ENCODE results near the gene MYH11.

MYH11 gene

DNA sequence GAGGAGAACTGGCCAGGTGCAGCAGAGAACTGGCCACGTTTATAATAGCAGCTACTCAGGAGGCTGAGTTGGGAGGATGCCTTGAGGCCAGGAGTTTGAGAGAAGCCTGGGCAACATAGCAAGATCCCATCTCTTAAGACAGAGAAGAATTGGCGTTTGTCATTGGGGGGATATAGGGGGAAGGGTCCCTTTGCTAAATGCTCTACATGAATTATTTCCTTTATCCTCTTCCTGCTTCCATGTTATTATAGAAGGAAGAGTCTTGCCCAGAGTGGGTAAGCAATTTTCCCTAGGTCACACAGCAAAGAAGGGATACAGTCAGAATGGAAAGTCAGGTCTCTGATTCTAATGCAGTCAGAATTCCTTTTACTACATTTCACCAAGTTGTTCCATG is 68.0 kb downstream of the MYH11 start:
- Histone ChIP-seq H3K36me3 (ENCODE audit: insufficient read depth, low read length) (no peaks in the 10 kb centered on the region), H3K9ac (ENCODE audit: insufficient read length) (no peak overlapping the region), H3K9me3 (ENCODE audit: low read depth, low read length) (no peaks in the 10 kb centered on the region), H3K27ac (no peak overlapping the region), H3K4me3 (no peak overlapping the region)
- TF ChIP-seq FOXP2 (optimal IDR thresholded peaks at IDR 0.05; ENCODE audit: control extremely low read depth, extremely low read length, insufficient read depth) (no peak), EZH2 (IDR thresholded peaks at IDR 0.05) (no peak), POLR2AphosphoS5 (IDR thresholded peaks at IDR 0.05; ENCODE audit: borderline replicate concordance, low read depth, low read length) (no peak)
- no peak for DNase-seq (ENCODE audit: low read depth, low spot score)

DNA sequence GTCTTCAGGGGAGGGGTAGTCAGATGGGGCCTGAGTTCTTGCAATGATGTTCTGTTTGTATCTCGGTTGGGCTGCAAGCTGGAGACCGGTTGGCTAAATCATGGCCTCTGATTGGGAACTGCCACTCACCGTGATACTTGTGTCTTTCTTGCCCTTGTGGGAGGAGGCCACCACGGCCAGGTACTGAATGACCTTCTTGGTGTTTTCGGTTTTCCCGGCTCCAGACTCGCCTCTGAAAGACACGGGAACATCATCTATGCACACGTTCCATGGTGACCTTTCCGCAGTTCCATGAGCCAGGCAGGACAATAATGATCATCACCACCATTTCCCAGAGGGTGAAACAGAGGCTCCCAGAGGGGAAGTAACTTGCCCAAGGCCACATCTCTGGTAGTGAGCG is 70.3 kb downstream of the MYH11 start:
- H3K9me3 ChIP-seq (ENCODE audit: low read depth, low read length) = no peaks in the 10 kb centered on the region
- no peak overlapping the region for H3K4me3 ChIP-seq
- H3K27ac ChIP-seq = no peak overlapping the region
- TF ChIP-seq EZH2 (IDR thresholded peaks at IDR 0.05) (no peak), POLR2AphosphoS5 (IDR thresholded peaks at IDR 0.05; ENCODE audit: borderline replicate concordance, low read depth, low read length) (no peak), FOXP2 (optimal IDR thresholded peaks at IDR 0.05; ENCODE audit: control extremely low read depth, extremely low read length, insufficient read depth) (no peak)
- H3K36me3 ChIP-seq (ENCODE audit: insufficient read depth, low read length) = no peaks in the 10 kb centered on the region
- H3K9ac ChIP-seq (ENCODE audit: insufficient read length) = no peak overlapping the region
- DNase-seq (ENCODE audit: low read depth, low spot score) = no peak

DNA sequence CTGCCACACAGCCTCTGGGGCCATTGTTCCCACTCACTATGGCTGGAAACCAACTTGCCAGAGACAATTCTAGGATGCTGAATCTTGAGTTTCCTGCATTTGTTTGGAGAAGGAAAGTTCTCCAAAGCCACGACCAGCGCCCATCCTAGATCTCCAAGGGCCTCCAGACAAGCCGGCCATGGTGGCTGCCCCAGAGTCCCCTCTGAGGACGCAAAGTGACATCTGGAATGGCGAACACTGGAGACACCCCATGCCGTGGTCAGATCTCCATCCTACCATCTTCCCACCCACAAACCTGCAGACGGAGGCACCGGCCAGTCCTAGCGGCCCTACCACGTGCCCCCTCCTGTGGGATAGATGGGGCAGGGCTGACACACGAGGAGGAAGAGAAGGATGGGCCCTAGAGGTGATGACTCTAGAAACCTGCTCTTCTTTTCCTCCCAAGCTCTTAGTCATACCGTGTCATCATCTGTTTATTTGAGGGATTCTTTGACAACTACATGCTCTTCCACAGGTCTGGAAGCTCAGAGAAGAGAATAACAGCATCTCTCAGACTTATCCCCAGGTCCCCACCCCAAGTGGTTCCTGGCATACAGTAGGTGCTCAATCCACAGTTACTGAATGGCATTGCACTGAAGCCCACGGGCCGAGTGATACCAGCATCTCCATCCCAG is 71.3 kb downstream of the MYH11 start:
- TF ChIP-seq FOXP2 (optimal IDR thresholded peaks at IDR 0.05; ENCODE audit: control extremely low read depth, extremely low read length, insufficient read depth) = no peak
- TF ChIP-seq EZH2 (IDR thresholded peaks at IDR 0.05) = no peak
- no peak for TF ChIP-seq POLR2AphosphoS5 (IDR thresholded peaks at IDR 0.05; ENCODE audit: borderline replicate concordance, low read depth, low read length)
- Histone ChIP-seq H3K27ac (no peak overlapping the region), H3K9me3 (ENCODE audit: low read depth, low read length) (no peaks in the 10 kb centered on the region), H3K9ac (ENCODE audit: insufficient read length) (no peak overlapping the region), H3K4me3 (no peak overlapping the region), H3K36me3 (ENCODE audit: insufficient read depth, low read length) (no peaks in the 10 kb centered on the region)
- DNase-seq (ENCODE audit: low read depth, low spot score) = no peak

DNA sequence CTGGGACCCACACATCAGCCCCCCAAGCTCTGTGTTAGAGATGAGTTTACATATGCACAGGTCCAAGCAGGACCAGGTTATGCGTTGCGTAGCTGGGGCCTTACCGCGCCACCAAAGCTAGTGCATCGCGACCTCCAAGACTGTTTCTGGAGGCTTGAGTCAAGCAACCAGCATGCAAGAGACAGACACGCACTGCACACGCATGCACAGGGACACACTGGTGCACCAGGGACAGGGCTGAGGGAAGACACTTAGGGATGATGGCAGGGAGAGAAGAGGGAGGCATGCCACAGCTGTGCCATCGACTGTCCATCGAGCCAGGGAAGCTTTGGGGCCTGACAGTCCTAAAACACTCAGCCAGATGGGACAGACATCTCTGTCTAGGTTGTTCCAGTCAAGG is 72.8 kb downstream of the MYH11 start:
- TF ChIP-seq EZH2 (IDR thresholded peaks at IDR 0.05) (no peak), FOXP2 (optimal IDR thresholded peaks at IDR 0.05; ENCODE audit: control extremely low read depth, extremely low read length, insufficient read depth) (no peak), POLR2AphosphoS5 (IDR thresholded peaks at IDR 0.05; ENCODE audit: borderline replicate concordance, low read depth, low read length) (no peak)
- Histone ChIP-seq H3K27ac (no peak overlapping the region), H3K9ac (ENCODE audit: insufficient read length) (no peak overlapping the region), H3K9me3 (ENCODE audit: low read depth, low read length) (no peaks in the 10 kb centered on the region), H3K4me3 (no peak overlapping the region), H3K36me3 (ENCODE audit: insufficient read depth, low read length) (no peaks in the 10 kb centered on the region)
- no peak for DNase-seq (ENCODE audit: low read depth, low spot score)

DNA sequence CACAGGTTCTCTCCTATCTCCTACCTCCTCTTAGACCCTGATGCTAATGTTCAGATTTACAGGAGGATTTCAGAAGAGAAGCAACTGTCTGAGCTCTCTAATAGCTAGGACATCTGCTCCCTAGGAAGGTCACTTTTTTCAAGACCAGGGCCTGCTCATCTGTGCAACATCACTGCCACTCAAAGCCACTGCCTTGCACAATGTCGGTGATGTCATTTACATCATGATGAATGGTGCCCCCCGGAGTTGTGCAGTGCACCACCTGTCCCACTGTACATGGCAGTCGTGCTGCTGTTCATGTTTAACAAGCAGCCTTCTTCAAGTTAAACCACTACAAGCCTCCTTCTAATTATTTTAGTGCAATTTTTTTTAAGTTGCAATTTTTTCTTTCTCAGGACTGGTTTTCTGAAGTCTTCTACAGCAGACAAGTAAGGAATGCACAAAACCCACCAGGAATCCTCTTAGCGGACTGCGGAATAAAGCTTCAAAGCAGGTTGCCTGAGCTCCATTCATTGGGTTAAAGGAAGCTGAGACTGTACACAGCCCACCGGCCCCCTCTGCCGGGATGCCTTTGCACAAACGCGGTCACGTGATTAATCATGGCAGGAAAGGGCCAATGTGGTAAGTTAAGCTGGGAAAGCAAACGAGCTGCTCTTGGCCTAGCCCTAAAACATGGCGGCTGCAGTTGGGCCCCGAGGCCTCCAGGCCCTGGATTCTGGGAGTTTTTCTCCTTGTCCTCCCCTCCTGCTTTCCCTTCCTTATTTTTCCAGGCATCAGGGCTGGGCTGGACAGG is 74.1 kb downstream of the MYH11 start:
- no peak for TF ChIP-seq POLR2AphosphoS5 (IDR thresholded peaks at IDR 0.05; ENCODE audit: borderline replicate concordance, low read depth, low read length)
- H3K27ac ChIP-seq = no peak overlapping the region
- H3K9me3 ChIP-seq (ENCODE audit: low read depth, low read length) = no peaks in the 10 kb centered on the region
- no peak for DNase-seq (ENCODE audit: low read depth, low spot score)
- no peak overlapping the region for H3K9ac ChIP-seq (ENCODE audit: insufficient read length)
- no peak overlapping the region for H3K4me3 ChIP-seq
- H3K36me3 ChIP-seq (ENCODE audit: insufficient read depth, low read length) = no peaks in the 10 kb centered on the region

DNA sequence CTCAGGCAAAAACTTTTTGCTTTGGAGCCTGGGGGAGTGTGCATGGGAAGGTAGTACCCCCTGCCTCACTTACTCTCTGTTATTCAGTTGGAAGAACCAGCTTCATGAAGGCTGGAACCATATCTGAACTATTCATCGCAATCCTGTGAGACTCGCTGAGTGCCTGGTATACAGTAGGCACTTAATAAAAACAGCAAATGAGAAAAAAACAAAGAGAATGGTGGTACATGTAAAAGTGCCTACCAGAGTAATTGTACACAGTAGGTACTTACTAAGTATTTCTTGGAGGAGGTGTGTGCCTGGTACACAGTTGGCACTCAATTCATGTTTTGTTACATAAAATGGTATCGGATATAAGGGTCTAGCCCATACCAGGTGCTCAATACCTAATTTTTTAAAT is 75.2 kb downstream of the MYH11 start:
- no peak overlapping the region for H3K27ac ChIP-seq
- no peak for TF ChIP-seq POLR2AphosphoS5 (IDR thresholded peaks at IDR 0.05; ENCODE audit: borderline replicate concordance, low read depth, low read length)
- no peak for TF ChIP-seq FOXP2 (optimal IDR thresholded peaks at IDR 0.05; ENCODE audit: control extremely low read depth, extremely low read length, insufficient read depth)

DNA sequence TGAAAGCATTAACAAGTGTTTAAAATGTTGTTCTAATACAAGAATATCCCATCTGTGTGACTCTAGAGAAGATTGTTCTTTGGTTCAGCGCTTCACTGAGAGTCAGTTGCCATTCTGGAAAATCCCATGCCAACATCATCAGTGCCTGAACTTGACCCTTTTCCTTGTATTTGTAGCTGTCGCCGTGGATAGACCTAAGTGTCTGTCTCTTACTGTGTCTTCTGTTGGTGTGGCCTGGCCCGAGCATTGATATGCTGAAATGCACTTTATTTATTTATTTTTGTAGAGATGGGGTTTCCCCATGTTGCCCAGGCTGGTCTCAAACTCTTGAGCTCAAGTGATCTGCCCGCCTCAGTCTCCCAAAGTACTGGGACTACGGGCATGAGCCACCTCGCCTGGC is 76.0 kb downstream of the MYH11 start:
- Histone ChIP-seq H3K4me3 (no peak overlapping the region), H3K36me3 (ENCODE audit: insufficient read depth, low read length) (no peaks in the 10 kb centered on the region), H3K9me3 (ENCODE audit: low read depth, low read length) (no peaks in the 10 kb centered on the region), H3K27ac (no peak overlapping the region), H3K9ac (ENCODE audit: insufficient read length) (no peak overlapping the region)
- TF ChIP-seq POLR2AphosphoS5 (IDR thresholded peaks at IDR 0.05; ENCODE audit: borderline replicate concordance, low read depth, low read length) (no peak), FOXP2 (optimal IDR thresholded peaks at IDR 0.05; ENCODE audit: control extremely low read depth, extremely low read length, insufficient read depth) (no peak)
- no peak for DNase-seq (ENCODE audit: low read depth, low spot score)

More for the DNA sequence above, 75.2 kb downstream of the MYH11 start:
- H3K9me3 ChIP-seq (ENCODE audit: low read depth, low read length) = no peaks in the 10 kb centered on the region
- H3K4me3 ChIP-seq = no peak overlapping the region
- DNase-seq (ENCODE audit: low read depth, low spot score) = no peak
- H3K36me3 ChIP-seq (ENCODE audit: insufficient read depth, low read length) = no peaks in the 10 kb centered on the region
- no peak overlapping the region for H3K9ac ChIP-seq (ENCODE audit: insufficient read length)

DNA sequence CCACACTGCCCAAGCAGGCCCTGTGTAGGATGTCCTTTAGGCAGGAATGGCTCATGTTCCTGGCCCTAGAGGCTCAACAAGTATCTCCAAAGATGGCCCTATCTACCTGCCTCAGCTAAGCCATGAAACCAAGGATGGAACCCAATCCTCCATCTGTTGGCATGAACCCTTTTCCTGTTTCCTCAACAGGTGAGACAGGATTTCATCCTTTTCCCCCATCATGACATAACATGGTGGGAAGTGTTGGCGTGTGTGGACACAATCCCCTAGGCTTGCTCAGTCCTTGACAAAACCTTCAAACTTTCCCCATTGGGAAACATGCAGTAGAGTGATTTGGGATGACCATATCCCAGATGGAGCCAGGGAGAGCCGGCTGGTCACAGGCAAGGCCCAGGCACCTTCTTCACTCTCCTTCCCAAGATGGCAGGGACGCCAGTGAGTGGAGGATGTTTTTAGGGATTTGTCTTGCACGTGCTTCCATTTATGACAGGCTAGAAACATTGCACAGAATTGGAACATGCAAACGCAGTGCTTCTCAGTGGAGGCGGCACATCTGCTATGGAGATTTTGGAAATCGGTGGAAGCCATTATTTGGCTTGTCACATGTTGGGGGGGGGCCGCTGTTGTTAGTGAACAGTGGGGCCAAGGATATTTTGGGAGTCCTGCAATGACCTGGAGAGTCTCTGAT is 77.0 kb downstream of the MYH11 start:
- Histone ChIP-seq H3K9me3 (ENCODE audit: low read depth, low read length) (no peaks in the 10 kb centered on the region), H3K9ac (ENCODE audit: insufficient read length) (no peak overlapping the region), H3K4me3 (no peak overlapping the region), H3K36me3 (ENCODE audit: insufficient read depth, low read length) (no peaks in the 10 kb centered on the region), H3K27ac (no peak overlapping the region)
- TF ChIP-seq POLR2AphosphoS5 (IDR thresholded peaks at IDR 0.05; ENCODE audit: borderline replicate concordance, low read depth, low read length) (no peak), EZH2 (IDR thresholded peaks at IDR 0.05) (no peak), FOXP2 (optimal IDR thresholded peaks at IDR 0.05; ENCODE audit: control extremely low read depth, extremely low read length, insufficient read depth) (no peak)
- DNase-seq (ENCODE audit: low read depth, low spot score) = no peak
